Measurements from ENCODE around the gene VGLL2.

VGLL2 gene

DNA sequence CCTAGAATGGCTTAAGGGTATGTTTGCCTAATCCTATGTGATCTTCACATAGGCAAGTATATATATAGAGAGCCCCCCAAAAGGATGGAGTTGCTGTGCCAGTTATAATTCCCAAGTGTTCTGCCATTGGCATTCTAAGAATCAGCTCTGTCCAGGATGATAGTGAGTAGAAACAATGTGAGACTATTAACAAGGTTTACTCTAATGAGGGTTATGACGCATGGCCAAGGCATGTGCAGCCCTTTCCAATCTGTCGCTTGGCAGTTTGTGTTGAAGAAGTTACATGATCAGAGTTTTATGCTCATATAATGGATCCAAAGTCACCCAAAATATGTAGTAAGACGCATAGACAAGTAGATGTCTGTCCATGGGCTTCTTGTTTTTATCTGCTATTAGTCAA, 33.6 kb downstream of the VGLL2 start:
- no peak overlapping the region for H3K4me3 ChIP-seq (replicated peaks; ENCODE audit: low read depth, low read length)
- H3K27me3 ChIP-seq (replicated peaks; ENCODE audit: control insufficient read depth, insufficient read depth, low read length) = no peaks in the 10 kb centered on the region
- no peak for DNase-seq (ENCODE audit: extremely low read depth, insufficient read length)
- H3K36me3 ChIP-seq (ENCODE audit: control insufficient read depth, insufficient read depth, low read length) = no peaks in the 10 kb centered on the region
- TF ChIP-seq CTCF (IDR thresholded peaks at IDR 0.05; ENCODE audit: insufficient read depth, low read length, poor library complexity, severe bottlenecking) = no peak

GRCh38 chr6:117303323-117303722, 38.0 kb downstream of the VGLL2 start:
- TF ChIP-seq CTCF (IDR thresholded peaks at IDR 0.05; ENCODE audit: insufficient read depth, low read length, poor library complexity, severe bottlenecking) = no peak
- DNase-seq (ENCODE audit: extremely low read depth, insufficient read length) = no peak
- Histone ChIP-seq H3K36me3 (ENCODE audit: control insufficient read depth, insufficient read depth, low read length) (no peaks in the 10 kb centered on the region), H3K27me3 (replicated peaks; ENCODE audit: control insufficient read depth, insufficient read depth, low read length) (no peaks in the 10 kb centered on the region), H3K4me3 (replicated peaks; ENCODE audit: low read depth, low read length) (no peak overlapping the region)

GRCh38 chr6:117304446-117304845, 39.1 kb downstream of the VGLL2 start:
- Histone ChIP-seq H3K36me3 (ENCODE audit: control insufficient read depth, insufficient read depth, low read length) (no peaks in the 10 kb centered on the region), H3K27me3 (replicated peaks; ENCODE audit: control insufficient read depth, insufficient read depth, low read length) (no peaks in the 10 kb centered on the region), H3K4me3 (replicated peaks; ENCODE audit: low read depth, low read length) (no peak overlapping the region)
- no peak for TF ChIP-seq CTCF (IDR thresholded peaks at IDR 0.05; ENCODE audit: insufficient read depth, low read length, poor library complexity, severe bottlenecking)
- no peak for DNase-seq (ENCODE audit: extremely low read depth, insufficient read length)

GRCh38 chr6:117306227-117306790, 41.0 kb downstream of the VGLL2 start:
- no peaks in the 10 kb centered on the region for H3K36me3 ChIP-seq (ENCODE audit: control insufficient read depth, insufficient read depth, low read length)
- TF ChIP-seq CTCF (IDR thresholded peaks at IDR 0.05; ENCODE audit: insufficient read depth, low read length, poor library complexity, severe bottlenecking) = no peak
- no peak for DNase-seq (ENCODE audit: extremely low read depth, insufficient read length)
- H3K27me3 ChIP-seq (replicated peaks; ENCODE audit: control insufficient read depth, insufficient read depth, low read length) = no peaks in the 10 kb centered on the region
- no peak overlapping the region for H3K4me3 ChIP-seq (replicated peaks; ENCODE audit: low read depth, low read length)

GRCh38 chr6:117307655-117308054, 42.3 kb downstream of the VGLL2 start:
- DNase-seq (ENCODE audit: extremely low read depth, insufficient read length) = no peak
- Histone ChIP-seq H3K4me3 (replicated peaks; ENCODE audit: low read depth, low read length) (no peak overlapping the region), H3K36me3 (ENCODE audit: control insufficient read depth, insufficient read depth, low read length) (no peaks in the 10 kb centered on the region), H3K27me3 (replicated peaks; ENCODE audit: control insufficient read depth, insufficient read depth, low read length) (no peaks in the 10 kb centered on the region)
- no peak for TF ChIP-seq CTCF (IDR thresholded peaks at IDR 0.05; ENCODE audit: insufficient read depth, low read length, poor library complexity, severe bottlenecking)

DNA sequence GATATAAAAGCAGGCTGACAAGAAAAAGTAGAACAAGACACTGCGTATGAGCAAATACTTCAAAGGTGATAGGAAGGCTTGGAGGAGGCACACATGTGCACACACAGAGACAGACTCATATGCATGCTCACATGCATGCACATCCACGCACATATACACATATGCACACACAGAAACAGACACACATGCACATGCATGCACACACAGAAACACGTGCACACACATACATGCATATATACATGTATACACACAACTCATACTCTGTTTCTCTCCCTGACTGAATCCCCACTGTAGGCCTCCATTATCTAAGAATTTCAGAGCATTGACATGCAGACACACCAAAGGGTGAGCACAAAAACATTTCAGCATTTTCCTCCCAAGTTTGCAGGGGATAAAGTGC, 43.7 kb downstream of the VGLL2 start:
- no peak for TF ChIP-seq CTCF (IDR thresholded peaks at IDR 0.05; ENCODE audit: insufficient read depth, low read length, poor library complexity, severe bottlenecking)
- Histone ChIP-seq H3K4me3 (replicated peaks; ENCODE audit: low read depth, low read length) (no peak overlapping the region), H3K36me3 (ENCODE audit: control insufficient read depth, insufficient read depth, low read length) (no peaks in the 10 kb centered on the region), H3K27me3 (replicated peaks; ENCODE audit: control insufficient read depth, insufficient read depth, low read length) (no peaks in the 10 kb centered on the region)
- DNase-seq (ENCODE audit: extremely low read depth, insufficient read length) = no peak

Data from GM06990 (cell line).